ENCODE data around the gene PRR19.

DNA sequence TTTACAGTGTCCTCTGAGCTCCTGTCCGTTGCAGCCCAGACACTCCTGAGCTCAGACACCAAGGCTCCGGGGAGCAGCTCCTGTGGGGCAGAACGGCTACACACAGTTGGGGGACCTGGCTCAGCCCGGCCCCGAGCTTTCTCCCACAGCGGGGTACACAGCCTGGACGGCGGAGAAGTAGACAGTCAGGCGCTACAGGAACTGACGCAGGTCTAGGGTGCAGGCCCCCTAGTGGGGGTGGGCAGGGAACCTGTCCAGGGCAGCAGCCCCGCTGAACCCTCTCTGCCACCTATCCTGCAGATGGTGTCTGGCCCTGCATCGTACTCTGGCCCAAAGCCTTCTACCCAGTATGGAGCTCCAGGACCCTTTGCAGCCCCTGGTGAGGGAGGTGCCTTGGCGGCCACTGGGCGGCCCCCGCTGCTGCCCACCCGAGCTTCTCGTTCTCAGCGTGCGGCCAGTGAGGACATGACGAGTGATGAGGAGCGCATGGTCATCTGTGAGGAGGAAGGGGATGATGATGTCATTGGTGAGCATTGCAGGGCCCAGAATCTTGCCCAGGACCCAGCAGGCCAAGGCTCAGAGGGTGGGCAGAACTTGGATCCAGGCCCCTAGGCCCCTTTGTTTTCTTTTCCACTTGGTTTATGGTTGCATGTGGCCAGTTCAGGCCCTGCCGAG, 12.9 kb upstream of the PRR19 start:
- TF ChIP-seq, protein P1, sequence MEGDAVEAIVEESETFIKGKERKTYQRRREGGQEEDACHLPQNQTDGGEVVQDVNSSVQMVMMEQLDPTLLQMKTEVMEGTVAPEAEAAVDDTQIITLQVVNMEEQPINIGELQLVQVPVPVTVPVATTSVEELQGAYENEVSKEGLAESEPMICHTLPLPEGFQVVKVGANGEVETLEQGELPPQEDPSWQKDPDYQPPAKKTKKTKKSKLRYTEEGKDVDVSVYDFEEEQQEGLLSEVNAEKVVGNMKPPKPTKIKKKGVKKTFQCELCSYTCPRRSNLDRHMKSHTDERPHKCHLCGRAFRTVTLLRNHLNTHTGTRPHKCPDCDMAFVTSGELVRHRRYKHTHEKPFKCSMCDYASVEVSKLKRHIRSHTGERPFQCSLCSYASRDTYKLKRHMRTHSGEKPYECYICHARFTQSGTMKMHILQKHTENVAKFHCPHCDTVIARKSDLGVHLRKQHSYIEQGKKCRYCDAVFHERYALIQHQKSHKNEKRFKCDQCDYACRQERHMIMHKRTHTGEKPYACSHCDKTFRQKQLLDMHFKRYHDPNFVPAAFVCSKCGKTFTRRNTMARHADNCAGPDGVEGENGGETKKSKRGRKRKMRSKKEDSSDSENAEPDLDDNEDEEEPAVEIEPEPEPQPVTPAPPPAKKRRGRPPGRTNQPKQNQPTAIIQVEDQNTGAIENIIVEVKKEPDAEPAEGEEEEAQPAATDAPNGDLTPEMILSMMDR (IDR thresholded peaks at IDR 0.05), result no peak
- TF ChIP-seq POLR2A (IDR thresholded peaks at IDR 0.05), result no peak
- no peak for TF ChIP-seq EP300 (IDR thresholded peaks at IDR 0.05)

All from tibial nerve (tissue), 4 donors.